ACHN (cell line): Measurements from ENCODE around the gene VSTM2B.

Experiments
- DNase-seq: peaks from one replicate; pipeline ENCODE4 v3.0.0-alpha.2; 2015
- in situ Hi-C: cut with HindIII; loops from 2 replicates; pipeline ENCODE4 v1.10.0; 2017; ENCODE audit warnings: low sequenced_read_pairs, low pct_ligation_motif_present, low pct_unique_long_range_greater_than_20kb

The VSTM2B gene

GRCh38 chr19:29573486-29573885, 47.7 kb downstream of the VSTM2B start:
- no peak for DNase-seq
- in situ Hi-C loops, result no loop called here

- DNase-seq, result no peak
- in situ Hi-C loops, result no loop called here
These were observed 48.7 kb downstream of the VSTM2B start for GRCh38 chr19:29574510-29574909.

DNA sequence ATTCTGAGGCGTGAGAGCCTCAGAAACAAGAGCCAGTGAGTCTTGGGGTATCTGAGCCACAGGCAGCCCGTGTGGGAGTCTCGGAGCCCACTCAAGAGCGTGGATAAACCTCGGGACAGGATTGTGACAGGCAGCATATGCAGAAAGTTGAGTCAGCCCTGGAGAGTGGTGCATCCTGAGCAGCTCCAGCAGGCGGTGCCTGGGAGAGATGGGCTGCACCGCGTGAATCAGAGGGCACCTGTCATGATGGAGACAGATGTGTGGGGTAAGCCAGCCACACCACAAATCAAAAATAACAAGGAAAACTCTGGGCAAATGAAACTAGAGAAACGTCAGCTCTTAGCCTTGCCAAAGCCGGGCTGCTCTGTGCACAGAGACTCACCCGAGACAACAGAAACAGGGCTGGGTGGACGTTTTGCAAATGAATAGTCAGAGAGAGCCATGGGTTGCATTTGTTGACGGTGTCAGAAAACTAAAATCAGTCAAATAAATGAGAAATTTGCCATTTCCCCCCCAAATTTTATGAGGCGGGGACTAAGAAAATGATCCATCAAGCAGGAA, 50.3 kb downstream of the VSTM2B start:
- DNase-seq, result no peak
- in situ Hi-C loops, result no loop called here

DNA sequence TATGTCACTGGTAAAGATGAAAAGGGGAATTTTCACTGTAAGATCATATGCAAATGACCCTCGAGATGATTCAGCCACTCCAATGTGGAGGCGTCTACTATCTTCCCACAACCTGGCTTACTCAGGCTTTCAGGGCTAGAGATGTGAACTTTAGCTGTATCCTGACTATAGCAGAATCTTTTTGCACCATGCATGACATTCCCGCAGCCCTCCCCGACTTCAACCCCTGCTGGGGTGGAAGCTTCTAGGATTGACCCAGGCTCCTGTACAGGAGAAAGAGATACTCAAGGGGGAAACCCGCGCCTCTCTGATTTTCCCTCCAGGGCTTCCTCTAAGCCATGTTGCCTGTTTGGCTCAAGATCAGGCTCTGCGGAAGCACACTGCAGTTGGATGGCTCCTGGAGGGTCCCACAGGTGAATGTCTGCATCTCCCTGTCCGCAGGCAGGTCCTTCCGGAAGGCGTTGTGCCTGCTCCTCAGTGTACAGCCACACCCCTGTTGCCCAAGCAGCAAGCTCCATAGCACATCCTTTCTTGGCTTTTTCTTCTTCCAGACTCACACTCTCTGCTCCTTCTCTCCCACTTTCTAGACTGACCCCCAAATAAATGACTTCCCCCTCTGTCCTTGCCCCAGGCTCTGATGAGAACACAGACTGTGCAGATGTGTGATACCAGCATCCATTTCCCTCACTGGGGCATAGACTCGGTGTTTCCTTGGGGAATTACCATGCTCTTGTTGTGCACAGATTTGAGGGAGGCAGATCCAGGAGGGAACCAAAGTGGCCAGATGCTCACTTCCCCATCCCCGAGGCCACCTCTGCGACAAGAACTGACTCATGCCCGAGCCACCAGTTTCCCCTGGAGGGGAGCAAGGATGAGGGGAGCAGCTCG, 51.2 kb downstream of the VSTM2B start:
- DNase-seq, result peak; percentile 8
- in situ Hi-C loops, result no loop called here

GRCh38 chr19:29577649-29577963, 51.8 kb downstream of the VSTM2B start:
- DNase-seq, result no peak
- in situ Hi-C loops, result no loop called here

DNA sequence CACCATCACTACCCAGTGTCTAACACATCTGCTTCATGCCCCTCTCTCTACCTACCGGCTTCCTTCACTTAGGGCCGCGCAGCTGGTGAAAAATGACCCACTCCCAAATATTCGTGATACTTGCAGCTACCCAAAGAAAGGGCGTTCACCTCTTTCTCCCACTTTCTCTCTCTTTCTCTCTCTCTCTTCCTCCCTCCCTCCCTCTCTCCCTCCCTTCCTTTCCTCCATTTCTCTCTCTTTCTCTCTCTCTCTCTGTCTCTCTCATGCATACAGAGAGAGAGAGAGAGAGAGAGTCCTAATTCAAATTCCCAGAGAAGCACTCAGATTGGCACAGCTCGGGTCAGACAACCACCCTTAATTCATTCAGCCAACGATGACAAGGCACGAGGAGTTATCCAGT, 52.6 kb downstream of the VSTM2B start:
- DNase-seq, result no peak
- in situ Hi-C loops, result no loop called here

DNA sequence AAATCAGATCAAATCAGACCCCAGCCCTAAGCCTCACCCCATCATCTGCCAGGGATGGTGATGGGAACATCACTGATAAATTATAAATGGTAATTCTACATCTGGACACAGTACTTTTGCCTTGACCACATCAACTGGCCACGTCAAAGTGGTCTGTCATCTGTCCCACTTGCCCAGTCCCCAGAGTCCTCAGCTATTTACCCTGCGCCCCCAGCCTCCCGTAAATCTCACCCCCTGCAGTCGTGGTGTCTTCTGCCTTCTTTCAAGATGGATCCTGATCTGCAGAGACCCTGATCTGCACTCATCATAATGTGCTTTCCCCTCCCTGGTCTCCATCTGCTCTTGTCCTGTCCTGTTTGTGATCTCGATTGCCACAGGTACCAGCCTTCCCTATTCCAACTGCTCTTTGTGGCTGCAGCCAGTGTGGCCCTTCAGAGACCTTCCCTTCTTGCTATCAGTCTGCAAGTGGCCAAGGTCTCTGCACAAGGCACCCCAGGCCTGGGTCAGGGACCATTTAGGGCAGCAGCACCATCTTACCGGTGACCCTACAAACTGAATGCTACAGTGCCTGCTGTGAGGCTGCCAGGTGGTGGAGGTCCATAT, 53.6 kb downstream of the VSTM2B start:
- no peak for DNase-seq
- in situ Hi-C loops, result no loop called here

GRCh38 chr19:29581398-29581797, 55.6 kb downstream of the VSTM2B start:
- DNase-seq, result no peak
- in situ Hi-C loops, result no loop called here

- no peak for DNase-seq
These were observed 57.6 kb downstream of the VSTM2B start for GRCh38 chr19:29583196-29583999.

GRCh38 chr19:29586401-29586800, 60.6 kb downstream of the VSTM2B start:
- in situ Hi-C loops, result no loop called here
- DNase-seq, result no peak

More at GRCh38 chr19:29583196-29583999, 57.6 kb downstream of the VSTM2B start:
- in situ Hi-C loops, result no loop called here

GRCh38 chr19:29587059-29587458, 61.3 kb downstream of the VSTM2B start:
- no peak for DNase-seq
- in situ Hi-C loops, result no loop called here

DNA sequence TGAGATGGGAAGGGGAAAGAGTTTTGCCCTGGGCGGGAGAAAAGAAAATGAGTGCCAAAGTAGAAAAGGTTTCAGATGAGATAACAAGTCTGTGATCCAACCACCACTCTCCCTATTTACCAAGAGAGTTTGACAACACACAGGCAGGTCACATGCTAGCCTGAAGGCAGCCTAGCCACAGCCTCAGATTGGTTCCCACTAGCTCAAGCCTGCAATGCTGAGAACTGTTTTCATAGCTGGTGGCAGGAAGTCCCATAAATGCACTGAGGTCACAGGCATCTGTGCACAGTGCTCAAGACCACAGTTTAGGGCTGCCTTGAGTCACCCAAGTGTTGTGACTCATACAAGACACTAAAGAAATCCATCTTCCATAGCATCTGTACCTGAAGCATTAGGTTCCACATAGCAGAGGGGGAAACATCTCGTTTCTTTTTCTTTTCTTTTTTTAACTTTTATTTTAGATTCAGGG, 61.8 kb downstream of the VSTM2B start:
- in situ Hi-C loops, result no loop called here
- DNase-seq, result no peak

DNA sequence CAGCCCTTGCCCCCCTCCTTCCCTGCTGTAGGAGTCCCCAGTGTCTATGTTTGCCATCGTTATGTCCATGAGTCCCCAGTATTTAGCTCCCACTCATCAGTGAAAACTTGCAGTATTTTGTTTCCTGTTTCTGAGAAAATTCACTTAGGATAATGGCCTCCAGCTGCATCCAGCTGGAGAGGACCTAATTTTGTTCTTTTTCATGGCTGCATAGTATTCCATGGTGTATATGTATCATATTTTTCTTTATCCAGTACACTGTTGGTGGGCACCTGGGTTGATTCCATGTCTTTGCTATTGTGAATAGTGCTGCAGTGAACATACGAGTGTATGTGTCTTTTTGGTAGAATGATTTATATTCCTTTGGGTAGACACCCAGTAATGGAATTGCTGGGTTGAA, 62.3 kb downstream of the VSTM2B start:
- in situ Hi-C loops, result no loop called here
- no peak for DNase-seq

GRCh38 chr19:29590278-29590677, 64.5 kb downstream of the VSTM2B start:
- no peak for DNase-seq
- in situ Hi-C loops, result no loop called here

- in situ Hi-C loops, result no loop called here
- DNase-seq, result no peak
These were observed 65.9 kb downstream of the VSTM2B start for GRCh38 chr19:29591670-29592069.

GRCh38 chr19:29593869-29594268, 68.1 kb downstream of the VSTM2B start:
- no peak for DNase-seq
- in situ Hi-C loops, result no loop called here

- DNase-seq, result no peak
- in situ Hi-C loops, result no loop called here
These were observed 70.4 kb downstream of the VSTM2B start for GRCh38 chr19:29596080-29596727.

- no peak for DNase-seq
- in situ Hi-C loops, result no loop called here
These were observed 71.2 kb downstream of the VSTM2B start for GRCh38 chr19:29596885-29597525.
